MM.1S (cell line): ENCODE data around the gene ZBTB47.

ENCODE experiments used
- DNase-seq: peaks from one replicate; pipeline ENCODE4 v3.0.0-alpha.2; 2015
- H2AFZ ChIP-seq: fragments of 300-600 bp; sonication (generic); 2 replicates; pipeline ENCODE4 v1.6.0; 2016; ENCODE audit warnings: antibody characterized with exemption, low read length
- H3F3A ChIP-seq: fragments of 300-600 bp; sonication (generic); 2 replicates; pipeline ENCODE4 v1.6.1; 2016; ENCODE audit warnings: mild to moderate bottlenecking, antibody characterized with exemption, low read length, moderate library complexity, mixed read lengths; ENCODE audit not compliant: insufficient read depth
- H3K27ac ChIP-seq: fragments of 300-600 bp; sonication (generic); 2 replicates; pipeline ENCODE4 v1.5.1; 2016; ENCODE audit warnings: mild to moderate bottlenecking, low read length
- H3K27me3 ChIP-seq: fragments of 300-600 bp; sonication (generic); replicated peaks from 2 replicates; pipeline ENCODE4 v1.6.0; 2016; ENCODE audit warnings: low read length; ENCODE audit not compliant: insufficient read depth
- H3K36me3 ChIP-seq: fragments of 300-600 bp; sonication (generic); replicated peaks from 2 replicates; pipeline ENCODE4 v1.6.1; 2016; ENCODE audit warnings: mild to moderate bottlenecking, low read length, mixed read lengths; ENCODE audit not compliant: insufficient read depth
- H3K4me1 ChIP-seq: fragments of 300-600 bp; sonication (generic); 2 replicates; pipeline ENCODE4 v1.6.1; 2016; ENCODE audit warnings: low read length, mixed read lengths
- H3K4me2 ChIP-seq: fragments of 300-600 bp; sonication (generic); 2 replicates; pipeline ENCODE4 v1.6.0; 2016; ENCODE audit warnings: low read depth, low read length
- H3K4me3 ChIP-seq: fragments of 300-600 bp; sonication (generic); 2 replicates; pipeline ENCODE4 v1.5.1; 2016; ENCODE audit warnings: low read length, mixed read lengths
- H3K79me2 ChIP-seq: fragments of 300-600 bp; sonication (generic); 2 replicates; pipeline ENCODE4 v1.6.1; 2016; ENCODE audit warnings: mixed run types, low read length, mixed read lengths
- H3K9ac ChIP-seq: fragments of 300-600 bp; sonication (generic); 2 replicates; pipeline ENCODE4 v1.6.1; 2016; ENCODE audit warnings: low read length, mixed read lengths
- H3K9me2 ChIP-seq: fragments of 300-600 bp; sonication (generic); replicated peaks from 2 replicates; pipeline ENCODE4 v1.6.1; 2016; ENCODE audit warnings: mild to moderate bottlenecking, low read length, mixed read lengths; ENCODE audit not compliant: insufficient read depth
- H3K9me3 ChIP-seq: fragments of 300-600 bp; sonication (generic); replicated peaks from 2 replicates; pipeline ENCODE4 v1.6.1; 2016; ENCODE audit warnings: mild to moderate bottlenecking, low read length, mixed read lengths; ENCODE audit not compliant: insufficient read depth
- H4K20me1 ChIP-seq: fragments of 300-600 bp; sonication (generic); 2 replicates; pipeline ENCODE4 v1.6.1; 2016; ENCODE audit warnings: mild to moderate bottlenecking, low read length, moderate library complexity, mixed read lengths; ENCODE audit not compliant: insufficient read depth
- CTCF ChIP-seq: fragments of 300-600 bp; sonication (generic); IDR thresholded peaks from 2 replicates; pipeline ENCODE4 v1.5.1; 2016; ENCODE audit warnings: antibody characterized with exemption, low read length, mixed read lengths
- EZH2 ChIP-seq: fragments of 300-600 bp; sonication (generic); optimal IDR thresholded peaks from 2 replicates; pipeline ENCODE3; 2017; ENCODE audit warnings: low read depth, mild to moderate bottlenecking, antibody characterized with exemption, low read length, mixed read lengths
- EZH2phosphoT487 ChIP-seq: fragments of 300-600 bp; sonication (generic); IDR thresholded peaks from 2 replicates; pipeline ENCODE4 v1.6.1; 2018; ENCODE audit warnings: antibody characterized with exemption, low read length

The ZBTB47 gene

GRCh38 chr3:42660131-42660715, 6.7 kb downstream of the ZBTB47 start:
- H3K9me2 ChIP-seq, result no peaks in the 10 kb centered on the region
- no peak overlapping the region for H3K4me3 ChIP-seq
- H3K27ac ChIP-seq, result no peak overlapping the region
- no peak overlapping the region for H2AFZ ChIP-seq
- TF ChIP-seq EZH2phosphoT487 (no peak), CTCF (no peak), EZH2 (no peak)
- H3K9ac ChIP-seq, result no peak overlapping the region
- no peaks in the 10 kb centered on the region for H3K4me1 ChIP-seq
- no peaks in the 10 kb centered on the region for H3K9me3 ChIP-seq
- H4K20me1 ChIP-seq, result no peaks in the 10 kb centered on the region
- no peak overlapping the region for H3K4me2 ChIP-seq
- no peaks in the 10 kb centered on the region for H3K27me3 ChIP-seq
- no peaks in the 10 kb centered on the region for H3K36me3 ChIP-seq
- H3F3A ChIP-seq, result no peaks in the 10 kb centered on the region
- H3K79me2 ChIP-seq, result no peaks in the 10 kb centered on the region
- no peak for DNase-seq

DNA sequence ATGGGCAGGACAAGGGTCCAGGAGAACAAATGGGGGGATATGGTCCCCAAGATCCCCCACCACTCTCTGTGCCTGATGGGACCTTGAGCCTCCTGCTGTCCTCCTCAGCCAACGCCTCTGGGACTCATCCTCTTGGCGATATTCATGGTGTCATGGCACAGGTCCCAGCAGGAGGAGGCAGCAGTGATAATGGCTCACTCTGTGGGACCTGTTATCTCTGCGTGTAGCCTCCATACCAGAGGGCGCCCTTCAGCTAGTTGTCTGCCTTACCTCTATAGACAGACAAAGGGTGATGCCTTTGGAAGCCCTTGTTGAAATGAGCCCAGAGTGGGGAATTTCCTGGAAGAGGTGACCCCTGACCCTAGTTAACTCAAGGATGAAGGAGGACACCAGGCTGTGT, 7.4 kb downstream of the ZBTB47 start:
- Histone ChIP-seq H3F3A (no peaks in the 10 kb centered on the region), H3K79me2 (no peaks in the 10 kb centered on the region), H3K4me3 (no peak overlapping the region), H4K20me1 (no peaks in the 10 kb centered on the region), H3K36me3 (no peaks in the 10 kb centered on the region), H3K9me2 (no peaks in the 10 kb centered on the region), H3K4me2 (no peak overlapping the region), H3K4me1 (no peaks in the 10 kb centered on the region), H3K9me3 (no peaks in the 10 kb centered on the region), H3K27me3 (no peaks in the 10 kb centered on the region), H3K27ac (no peak overlapping the region), H2AFZ (no peak overlapping the region), H3K9ac (no peak overlapping the region)
- TF ChIP-seq EZH2phosphoT487, result no peak
- TF ChIP-seq CTCF, result peak; percentile 8
- DNase-seq, result no peak

- no peaks in the 10 kb centered on the region for H3K36me3 ChIP-seq
- no peaks in the 10 kb centered on the region for H3K9me2 ChIP-seq
- H3K27me3 ChIP-seq, result no peaks in the 10 kb centered on the region
- H3K4me1 ChIP-seq, result no peaks in the 10 kb centered on the region
- H4K20me1 ChIP-seq, result no peaks in the 10 kb centered on the region
- no peaks in the 10 kb centered on the region for H3F3A ChIP-seq
- H3K9me3 ChIP-seq, result no peaks in the 10 kb centered on the region
- no peak overlapping the region for H2AFZ ChIP-seq
- no peak overlapping the region for H3K27ac ChIP-seq
- no peak overlapping the region for H3K4me2 ChIP-seq
- no peak overlapping the region for H3K9ac ChIP-seq
- no peak for DNase-seq
- no peaks in the 10 kb centered on the region for H3K79me2 ChIP-seq
- TF ChIP-seq CTCF, result no peak
- no peak for TF ChIP-seq EZH2phosphoT487
- no peak for TF ChIP-seq EZH2
- H3K4me3 ChIP-seq, result no peak overlapping the region
Observed at GRCh38 chr3:42661593-42662022, 8.1 kb downstream of the ZBTB47 start.
